ENCODE data around the gene PNPO.

PNPO gene

GRCh38 chr17:47941246-47942095, at the start of gene PNPO:
TSS of gene PNPO (plus strand) at chr17:47941571. CDS start at chr17:47941676, 105 bp downstream.
- TF ChIP-seq CTCF (IDR thresholded peaks at IDR 0.05; ENCODE audit: low read depth, low read length, missing control alignments), result no peak
- peak within 1 kb of the TSS; percentile 52 for H3K4me3 ChIP-seq (ENCODE audit: low read depth, low read length)
- in situ Hi-C loops (cut with HindIII; ENCODE audit: low sequenced_read_pairs), result loop anchor here (5.0 kb wide), 1 partner anchor 84 kb away; no protein-coding TSS in a partner anchor
- DNase-seq (ENCODE audit: low read depth), result peak; percentile 96

GRCh38 chr17:47894498-47895346, 46.6 kb upstream of the PNPO start:
- in situ Hi-C loops (cut with HindIII; ENCODE audit: low sequenced_read_pairs), result no loop called here
- no peak for DNase-seq (ENCODE audit: low read depth)
- TF ChIP-seq CTCF (IDR thresholded peaks at IDR 0.05; ENCODE audit: low read depth, low read length, missing control alignments), result no peak
- peak overlapping the region; percentile 95 for H3K4me3 ChIP-seq (ENCODE audit: low read depth, low read length)

GRCh38 chr17:47895347-47895855, 46.0 kb upstream of the PNPO start:
- H3K4me3 ChIP-seq (ENCODE audit: low read depth, low read length), result peak overlapping the region; percentile 95
- no peak for TF ChIP-seq CTCF (IDR thresholded peaks at IDR 0.05; ENCODE audit: low read depth, low read length, missing control alignments)
- DNase-seq (ENCODE audit: low read depth), result no peak
- in situ Hi-C loops (cut with HindIII; ENCODE audit: low sequenced_read_pairs), result no loop called here

- in situ Hi-C loops (cut with HindIII; ENCODE audit: low sequenced_read_pairs), result no loop called here
- TF ChIP-seq CTCF (IDR thresholded peaks at IDR 0.05; ENCODE audit: low read depth, low read length, missing control alignments), result peak; percentile 4
- peak; percentile 100 for DNase-seq (ENCODE audit: low read depth)
- H3K4me3 ChIP-seq (ENCODE audit: low read depth, low read length), result peak within 1 kb of the TSS; percentile 95
Measured at GRCh38 chr17:47895856-47896671, 45.3 kb upstream of the PNPO start, which contains the start of gene SP2. TSS of gene SP2 (plus strand) at chr17:47896236. CDS start at chr17:47896287, 51 bp downstream.

GRCh38 chr17:47896672-47897490, 44.5 kb upstream of the PNPO start:
- no peak for DNase-seq (ENCODE audit: low read depth)
- in situ Hi-C loops (cut with HindIII; ENCODE audit: low sequenced_read_pairs), result no loop called here
- peak overlapping the region; percentile 95 for H3K4me3 ChIP-seq (ENCODE audit: low read depth, low read length)
- TF ChIP-seq CTCF (IDR thresholded peaks at IDR 0.05; ENCODE audit: low read depth, low read length, missing control alignments), result no peak

Measured in astrocyte of the cerebellum (primary cell).